GM12891 (cell line): ENCODE data around the gene ZNF385D.

Source experiments
- PAX5 ChIP-seq: IDR thresholded peaks from 2 replicates; pipeline ENCODE4 v1.6.1; 2011; ENCODE audit warnings: low read length, moderate library complexity, mild to moderate bottlenecking; ENCODE audit not compliant: insufficient read depth, severe bottlenecking
- POLR2A ChIP-seq: IDR thresholded peaks from 2 replicates; pipeline ENCODE4 v1.6.1; 2011; ENCODE audit warnings: low read depth, low read length, control low read depth
- POLR2AphosphoS5 ChIP-seq: IDR thresholded peaks from 2 replicates; pipeline ENCODE4 v1.6.1; 2011; ENCODE audit warnings: low read depth, low read length, control low read depth
- TAF1 ChIP-seq: IDR thresholded peaks from 2 replicates; pipeline ENCODE4 v1.6.1; 2011; ENCODE audit warnings: low read depth, low read length, control low read depth

GRCh38 chr3:21592828-21593227 lies 158.2 kb downstream of the ZNF385D start:
- TF ChIP-seq PAX5, result no peak
- TF ChIP-seq POLR2AphosphoS5, result no peak
- no peak for TF ChIP-seq POLR2A
- no peak for TF ChIP-seq TAF1
